Smooth muscle cell (in vitro differentiated cells): ENCODE measurements around the gene IQGAP2. TPM values are rescaled to one million over a fixed set of nuclear protein-coding genes. Genes with fewer than 3 reads are reported as not detected.

Experiments
- DNase-seq: peaks from one replicate; lab custom pipeline; 2025; ENCODE audit not compliant: unreplicated experiment; lab: John Stamatoyannopoulos, UW
- H2AFZ ChIP-seq: fragments of 200-600 bp; sonication (generic); 2 replicates; pipeline ENCODE4 v1.6.0; 2016; ENCODE audit warnings: antibody characterized with exemption, low read depth, mild to moderate bottlenecking
- H3F3A ChIP-seq: fragments of 200-600 bp; sonication (generic); 2 replicates; pipeline ENCODE4 v1.6.0; 2017; ENCODE audit warnings: antibody characterized with exemption, low read depth
- H3K27ac ChIP-seq: fragments of 200-600 bp; sonication (generic); 2 replicates; pipeline ENCODE4 v1.5.1; 2016; ENCODE audit warnings: low read depth, mild to moderate bottlenecking
- H3K27me3 ChIP-seq: fragments of 200-600 bp; sonication (generic); 2 replicates; pipeline ENCODE4 v1.6.1; 2016; ENCODE audit warnings: low read depth, mild to moderate bottlenecking
- H3K36me3 ChIP-seq: fragments of 200-600 bp; sonication (generic); 2 replicates; pipeline ENCODE4 v1.5.1; 2016; ENCODE audit warnings: low read depth
- H3K4me1 ChIP-seq: fragments of 200-600 bp; sonication (generic); 2 replicates; pipeline ENCODE4 v1.5.1; 2016; ENCODE audit warnings: low read depth
- H3K4me2 ChIP-seq: fragments of 200-600 bp; sonication (generic); 2 replicates; pipeline ENCODE4 v1.6.0; 2016; ENCODE audit warnings: mild to moderate bottlenecking
- H3K4me3 ChIP-seq: fragments of 200-600 bp; sonication (generic); 2 replicates; pipeline ENCODE4 v1.5.1; 2016; ENCODE audit warnings: mild to moderate bottlenecking
- H3K79me2 ChIP-seq: fragments of 200-600 bp; sonication (generic); 2 replicates; pipeline ENCODE4 v1.6.0; 2016; ENCODE audit warnings: low read depth, mild to moderate bottlenecking
- H3K9ac ChIP-seq: fragments of 200-600 bp; sonication (generic); 2 replicates; pipeline ENCODE4 v1.6.0; 2016; ENCODE audit warnings: low read depth
- H3K9me3 ChIP-seq: fragments of 200-600 bp; sonication (generic); replicated peaks from 2 replicates; pipeline ENCODE4 v1.5.1; 2016; ENCODE audit warnings: low read depth
- H4K20me1 ChIP-seq: fragments of 200-600 bp; sonication (generic); 2 replicates; pipeline ENCODE4 v1.6.0; 2016; ENCODE audit warnings: low read depth
- WGBS: methylation state at CpG from one replicate; pipeline ENCODE4 v1.1.7; 2016; ENCODE audit warnings: low lambda C conversion rate; 5-methylcytosine and 5-hydroxymethylcytosine counted together
- polyA plus RNA-seq: library from polyadenylated mRNA; unstranded; fragments of >200 nt; fragmentation: Nextera tagmentation; extraction: Ambion mirVana; gene quantifications from 2 replicates; pipeline ENCODE4 v1.2.1, GENCODE V29; 2016
- total RNA-seq: library from RNA; depleted of rRNA; stranded (reverse); fragments of >200 nt; gene quantifications from 2 replicates; pipeline ENCODE4 v1.2.3, GENCODE V29; 2014
- TF ChIP-seq, protein P1 (sequence below): fragments of 200-600 bp; sonication (generic); IDR thresholded peaks from 2 replicates; pipeline ENCODE4 v1.5.1; 2017; ENCODE audit warnings: borderline replicate concordance, mild to moderate bottlenecking, antibody characterized with exemption; ENCODE audit not compliant: insufficient read depth, poor library complexity, severe bottlenecking

The IQGAP2 gene
- total and polyA plus RNA-seq, 2 experiments from 2014 or later: 7.3 to 16.6 TPM

- no peak overlapping the region for H3K4me3 ChIP-seq
- H3K9ac ChIP-seq: no peak overlapping the region
- no peak overlapping the region for H3K4me2 ChIP-seq
- H3K27me3 ChIP-seq: no peaks in the 10 kb centered on the region
- DNase-seq: no peak
- no peaks in the 10 kb centered on the region for H4K20me1 ChIP-seq
- H3F3A ChIP-seq: no peaks in the 10 kb centered on the region
- WGBS: 100% methylated on average over 2 of the region's 2 CpGs
- no peaks in the 10 kb centered on the region for H3K36me3 ChIP-seq
- no peak overlapping the region for H2AFZ ChIP-seq
- no peak overlapping the region for H3K27ac ChIP-seq
- no peaks in the 10 kb centered on the region for H3K4me1 ChIP-seq
- H3K9me3 ChIP-seq: no peaks in the 10 kb centered on the region
- TF ChIP-seq, protein P1, sequence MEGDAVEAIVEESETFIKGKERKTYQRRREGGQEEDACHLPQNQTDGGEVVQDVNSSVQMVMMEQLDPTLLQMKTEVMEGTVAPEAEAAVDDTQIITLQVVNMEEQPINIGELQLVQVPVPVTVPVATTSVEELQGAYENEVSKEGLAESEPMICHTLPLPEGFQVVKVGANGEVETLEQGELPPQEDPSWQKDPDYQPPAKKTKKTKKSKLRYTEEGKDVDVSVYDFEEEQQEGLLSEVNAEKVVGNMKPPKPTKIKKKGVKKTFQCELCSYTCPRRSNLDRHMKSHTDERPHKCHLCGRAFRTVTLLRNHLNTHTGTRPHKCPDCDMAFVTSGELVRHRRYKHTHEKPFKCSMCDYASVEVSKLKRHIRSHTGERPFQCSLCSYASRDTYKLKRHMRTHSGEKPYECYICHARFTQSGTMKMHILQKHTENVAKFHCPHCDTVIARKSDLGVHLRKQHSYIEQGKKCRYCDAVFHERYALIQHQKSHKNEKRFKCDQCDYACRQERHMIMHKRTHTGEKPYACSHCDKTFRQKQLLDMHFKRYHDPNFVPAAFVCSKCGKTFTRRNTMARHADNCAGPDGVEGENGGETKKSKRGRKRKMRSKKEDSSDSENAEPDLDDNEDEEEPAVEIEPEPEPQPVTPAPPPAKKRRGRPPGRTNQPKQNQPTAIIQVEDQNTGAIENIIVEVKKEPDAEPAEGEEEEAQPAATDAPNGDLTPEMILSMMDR: no peak
- no peaks in the 10 kb centered on the region for H3K79me2 ChIP-seq
Observed at GRCh38 chr5:76477061-76477460, 74.0 kb downstream of the IQGAP2 start.

GRCh38 chr5:76477571-76477970, 74.5 kb downstream of the IQGAP2 start:
- H3K27ac ChIP-seq: no peak overlapping the region
- H3K4me3 ChIP-seq: no peak overlapping the region
- no peak overlapping the region for H3K4me2 ChIP-seq
- H3K27me3 ChIP-seq: no peaks in the 10 kb centered on the region
- no peaks in the 10 kb centered on the region for H3K79me2 ChIP-seq
- no peaks in the 10 kb centered on the region for H3K4me1 ChIP-seq
- TF ChIP-seq, protein P1: no peak
- no peak overlapping the region for H2AFZ ChIP-seq
- H3K9ac ChIP-seq: no peak overlapping the region
- no peaks in the 10 kb centered on the region for H3K36me3 ChIP-seq
- no peak for DNase-seq
- no peaks in the 10 kb centered on the region for H3F3A ChIP-seq
- H3K9me3 ChIP-seq: no peaks in the 10 kb centered on the region
- H4K20me1 ChIP-seq: no peaks in the 10 kb centered on the region

DNA sequence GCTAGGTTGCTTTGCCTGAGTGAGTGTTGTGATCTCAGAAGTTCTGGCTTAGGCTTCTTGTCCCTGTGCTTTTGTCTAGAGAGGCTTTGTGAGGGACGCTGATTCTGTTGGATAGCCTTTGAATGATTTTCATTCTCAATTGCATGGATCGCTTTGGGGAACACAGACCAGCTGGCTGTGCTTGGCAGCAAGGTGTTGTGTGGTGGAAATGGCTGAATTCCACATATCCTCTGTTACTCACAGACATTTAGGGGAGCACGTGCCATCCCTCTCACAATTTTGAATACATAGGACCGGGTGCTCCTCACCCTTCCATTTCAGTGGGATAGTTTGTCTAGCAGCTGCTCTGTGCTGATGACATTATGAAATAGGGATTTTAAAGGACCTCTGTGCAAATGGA, 76.2 kb downstream of the IQGAP2 start:
- Histone ChIP-seq H4K20me1 (no peaks in the 10 kb centered on the region), H2AFZ (no peak overlapping the region), H3K4me3 (no peak overlapping the region), H3F3A (no peaks in the 10 kb centered on the region), H3K27ac (no peak overlapping the region), H3K4me2 (no peak overlapping the region), H3K4me1 (no peaks in the 10 kb centered on the region), H3K9ac (no peak overlapping the region), H3K36me3 (no peaks in the 10 kb centered on the region), H3K79me2 (no peaks in the 10 kb centered on the region), H3K9me3 (no peaks in the 10 kb centered on the region), H3K27me3 (no peaks in the 10 kb centered on the region)
- TF ChIP-seq, protein P1: no peak
- 89% methylated on average over 4 of the region's 4 CpGs for WGBS
- DNase-seq: no peak

GRCh38 chr5:76479973-76480667, 77.0 kb downstream of the IQGAP2 start:
- Histone ChIP-seq H3K79me2 (no peaks in the 10 kb centered on the region), H2AFZ (no peak overlapping the region), H3K36me3 (no peaks in the 10 kb centered on the region), H3K27me3 (no peaks in the 10 kb centered on the region), H3K27ac (no peak overlapping the region), H3K9ac (no peak overlapping the region), H4K20me1 (no peaks in the 10 kb centered on the region), H3K4me2 (no peak overlapping the region), H3K4me1 (no peaks in the 10 kb centered on the region), H3F3A (no peaks in the 10 kb centered on the region), H3K4me3 (no peak overlapping the region), H3K9me3 (no peaks in the 10 kb centered on the region)
- 90% methylated on average over 4 of the region's 4 CpGs for WGBS
- no peak for DNase-seq
- TF ChIP-seq, protein P1: no peak
